HL-60 (cell line): ENCODE measurements around the gene SAXO2.
"Not testable (repeated sequence)": the region's sequence is repeated elsewhere in the genome, so short reads cannot be mapped to it uniquely, and the experiment has no call there.

Experiments
- DNase-seq, 2 experiments: peaks; one replicate each; pipeline ENCODE4 v3.0.0-alpha.2; 2010 to 2020; ENCODE audit warnings: low read depth in 1 of 2, low spot score in 1 of 2
- H3K27ac ChIP-seq: fragments of 250-450 bp; sonication (Bioruptor Pico); replicated peaks from 2 replicates; pipeline ENCODE4 v1.5.1; 2020; ENCODE audit warnings: mild to moderate bottlenecking, moderate library complexity
- H3K27me3 ChIP-seq: fragments of 250-450 bp; sonication (Bioruptor Pico); 2 replicates; pipeline ENCODE4 v1.5.1; 2021; ENCODE audit warnings: mild to moderate bottlenecking, moderate library complexity; ENCODE audit not compliant: insufficient read depth, poor library complexity, severe bottlenecking
- H3K4me3 ChIP-seq: replicated peaks from 2 replicates; pipeline ENCODE4 v1.5.1; 2011; ENCODE audit warnings: mild to moderate bottlenecking, control low read depth, low read length; ENCODE audit not compliant: insufficient read depth
- CTCF ChIP-seq: IDR thresholded peaks from one replicate; pipeline ENCODE4 v1.5.1; 2011; ENCODE audit warnings: low read length, control low read depth, inconsistent platforms; ENCODE audit not compliant: insufficient read depth
- GABPA ChIP-seq: IDR thresholded peaks from 2 replicates; pipeline ENCODE4 v1.6.1; 2012; ENCODE audit warnings: low read depth
- POLR2AphosphoS5 ChIP-seq: IDR thresholded peaks from 2 replicates; pipeline ENCODE4 v1.6.1; 2012; ENCODE audit warnings: low read depth
- REST ChIP-seq: IDR thresholded peaks from 2 replicates; pipeline ENCODE4 v1.6.1; 2012; ENCODE audit warnings: low read depth; ENCODE audit not compliant: insufficient replicate concordance
- SPI1 ChIP-seq: IDR thresholded peaks from 2 replicates; pipeline ENCODE4 v1.6.1; 2012; ENCODE audit warnings: low read depth, mild to moderate bottlenecking, borderline replicate concordance

The SAXO2 gene

GRCh38 chr15:82307714-82308081 is 45.1 kb downstream of the SAXO2 start:
- TF ChIP-seq POLR2AphosphoS5 = no peak
- TF ChIP-seq REST = no peak
- TF ChIP-seq SPI1 = no peak
- no peak for TF ChIP-seq GABPA
- TF ChIP-seq CTCF = no peak
- Histone ChIP-seq H3K27ac (no peak overlapping the region), H3K27me3 (no peaks in the 10 kb centered on the region), H3K4me3 (no peak overlapping the region)
- DNase-seq = no peak

- TF ChIP-seq REST (no peak), GABPA (no peak), POLR2AphosphoS5 (no peak)
- no peak overlapping the region for H3K27ac ChIP-seq
- H3K27me3 ChIP-seq = no peaks in the 10 kb centered on the region
- DNase-seq = no peak
- no peak overlapping the region for H3K4me3 ChIP-seq
Measured at GRCh38 chr15:82309802-82310201, 47.2 kb downstream of the SAXO2 start.

- H3K27me3 ChIP-seq, H3K4me3 ChIP-seq, H3K27ac ChIP-seq, DNase-seq: not testable (repeated sequence)
Measured at GRCh38 chr15:82311321-82311720, 48.7 kb downstream of the SAXO2 start.

- Histone ChIP-seq H3K27me3 (no peaks in the 10 kb centered on the region), H3K4me3 (no peak overlapping the region), H3K27ac (no peak overlapping the region)
- no peak for DNase-seq
- TF ChIP-seq CTCF = no peak
- TF ChIP-seq GABPA = no peak
- TF ChIP-seq REST = no peak
- TF ChIP-seq SPI1 = no peak
- no peak for TF ChIP-seq POLR2AphosphoS5
Measured at GRCh38 chr15:82312586-82313349, 50.1 kb downstream of the SAXO2 start.
